ENCODE measurements around the gene HEATR5A. TPM values are rescaled to one million over a fixed set of nuclear protein-coding genes. Genes with fewer than 3 reads are reported as not detected.

Gene HEATR5A
- total and polyA plus RNA-seq, 2 of the 13 experiments (the other 11 are each of a cell fraction or from before 2014, with no cell fraction given) = 36.4 to 105 TPM

DNA sequence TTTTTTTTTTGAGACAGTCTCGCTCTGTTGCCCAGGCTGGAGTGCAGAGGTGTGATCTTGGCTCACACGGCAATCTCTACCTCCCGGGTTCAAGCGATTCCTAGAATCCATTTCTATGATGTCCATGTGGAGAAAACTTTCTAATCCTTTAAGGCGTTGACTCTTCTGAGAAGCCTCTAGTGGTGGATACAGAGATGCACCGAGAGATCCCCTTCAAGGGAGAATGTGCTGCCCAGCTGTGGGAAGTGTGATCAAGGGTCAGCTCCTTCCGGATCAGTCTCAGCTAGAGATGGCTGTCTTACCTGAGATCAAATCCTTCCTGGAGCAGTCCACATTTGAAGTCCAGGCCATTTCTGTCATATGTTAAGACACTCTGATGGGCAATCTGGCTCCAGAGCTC, 120.1 kb downstream of the HEATR5A start (continued):
- TF ChIP-seq, protein P1, sequence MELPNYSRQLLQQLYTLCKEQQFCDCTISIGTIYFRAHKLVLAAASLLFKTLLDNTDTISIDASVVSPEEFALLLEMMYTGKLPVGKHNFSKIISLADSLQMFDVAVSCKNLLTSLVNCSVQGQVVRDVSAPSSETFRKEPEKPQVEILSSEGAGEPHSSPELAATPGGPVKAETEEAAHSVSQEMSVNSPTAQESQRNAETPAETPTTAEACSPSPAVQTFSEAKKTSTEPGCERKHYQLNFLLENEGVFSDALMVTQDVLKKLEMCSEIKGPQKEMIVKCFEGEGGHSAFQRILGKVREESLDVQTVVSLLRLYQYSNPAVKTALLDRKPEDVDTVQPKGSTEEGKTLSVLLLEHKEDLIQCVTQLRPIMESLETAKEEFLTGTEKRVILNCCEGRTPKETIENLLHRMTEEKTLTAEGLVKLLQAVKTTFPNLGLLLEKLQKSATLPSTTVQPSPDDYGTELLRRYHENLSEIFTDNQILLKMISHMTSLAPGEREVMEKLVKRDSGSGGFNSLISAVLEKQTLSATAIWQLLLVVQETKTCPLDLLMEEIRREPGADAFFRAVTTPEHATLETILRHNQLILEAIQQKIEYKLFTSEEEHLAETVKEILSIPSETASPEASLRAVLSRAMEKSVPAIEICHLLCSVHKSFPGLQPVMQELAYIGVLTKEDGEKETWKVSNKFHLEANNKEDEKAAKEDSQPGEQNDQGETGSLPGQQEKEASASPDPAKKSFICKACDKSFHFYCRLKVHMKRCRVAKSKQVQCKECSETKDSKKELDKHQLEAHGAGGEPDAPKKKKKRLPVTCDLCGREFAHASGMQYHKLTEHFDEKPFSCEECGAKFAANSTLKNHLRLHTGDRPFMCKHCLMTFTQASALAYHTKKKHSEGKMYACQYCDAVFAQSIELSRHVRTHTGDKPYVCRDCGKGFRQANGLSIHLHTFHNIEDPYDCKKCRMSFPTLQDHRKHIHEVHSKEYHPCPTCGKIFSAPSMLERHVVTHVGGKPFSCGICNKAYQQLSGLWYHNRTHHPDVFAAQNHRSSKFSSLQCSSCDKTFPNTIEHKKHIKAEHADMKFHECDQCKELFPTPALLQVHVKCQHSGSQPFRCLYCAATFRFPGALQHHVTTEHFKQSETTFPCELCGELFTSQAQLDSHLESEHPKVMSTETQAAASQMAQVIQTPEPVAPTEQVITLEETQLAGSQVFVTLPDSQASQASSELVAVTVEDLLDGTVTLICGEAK (IDR thresholded peaks at IDR 0.05) = no peak
- TF ChIP-seq, protein P1 (CRISPR knock-in tag; IDR thresholded peaks at IDR 0.05) = no peak
- no peak for TF ChIP-seq SP140L (CRISPR knock-in tag; IDR thresholded peaks at IDR 0.05; ENCODE audit: borderline replicate concordance)
- TF ChIP-seq ZNF879 (CRISPR knock-in tag; IDR thresholded peaks at IDR 0.05) = no peak
- TF ChIP-seq ZNF781 (CRISPR knock-in tag; IDR thresholded peaks at IDR 0.05; ENCODE audit: borderline replicate concordance, not compliant biosample characterization) = peak; percentile 46
- no peak for TF ChIP-seq SP4 (CRISPR knock-in tag; IDR thresholded peaks at IDR 0.05)
- no peak for TF ChIP-seq PRMT3 (CRISPR knock-in tag; IDR thresholded peaks at IDR 0.05; ENCODE audit: borderline replicate concordance, low read depth)
- TF ChIP-seq, protein P2, sequence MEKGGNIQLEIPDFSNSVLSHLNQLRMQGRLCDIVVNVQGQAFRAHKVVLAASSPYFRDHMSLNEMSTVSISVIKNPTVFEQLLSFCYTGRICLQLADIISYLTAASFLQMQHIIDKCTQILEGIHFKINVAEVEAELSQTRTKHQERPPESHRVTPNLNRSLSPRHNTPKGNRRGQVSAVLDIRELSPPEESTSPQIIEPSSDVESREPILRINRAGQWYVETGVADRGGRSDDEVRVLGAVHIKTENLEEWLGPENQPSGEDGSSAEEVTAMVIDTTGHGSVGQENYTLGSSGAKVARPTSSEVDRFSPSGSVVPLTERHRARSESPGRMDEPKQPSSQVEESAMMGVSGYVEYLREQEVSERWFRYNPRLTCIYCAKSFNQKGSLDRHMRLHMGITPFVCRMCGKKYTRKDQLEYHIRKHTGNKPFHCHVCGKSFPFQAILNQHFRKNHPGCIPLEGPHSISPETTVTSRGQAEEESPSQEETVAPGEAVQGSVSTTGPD (CRISPR knock-in tag; IDR thresholded peaks at IDR 0.05) = no peak
- peak; percentile 10; the same call in 1 of the 2 replicates for TF ChIP-seq STAG1 (CRISPR knock-in tag; IDR thresholded peaks at IDR 0.05)
- no peak for TF ChIP-seq ZNF720 (CRISPR knock-in tag; IDR thresholded peaks at IDR 0.05)
- TF ChIP-seq ZNF609 (CRISPR knock-in tag; IDR thresholded peaks at IDR 0.05; ENCODE audit: borderline replicate concordance) = 0 out of 2 replicates have a peak, but pooled peaks have one; percentile 3
- no peak for TF ChIP-seq ZNF292 (CRISPR knock-in tag; IDR thresholded peaks at IDR 0.05; ENCODE audit: borderline replicate concordance, low read depth)
- TF ChIP-seq KAT2B (IDR thresholded peaks at IDR 0.05; ENCODE audit: borderline replicate concordance, low read depth, low read length) = no peak
- no peak for TF ChIP-seq THYN1 (CRISPR knock-in tag; IDR thresholded peaks at IDR 0.05; ENCODE audit: borderline replicate concordance, low read depth)
- no peak for TF ChIP-seq KLF11 (CRISPR knock-in tag; IDR thresholded peaks at IDR 0.05)
- TF ChIP-seq MEF2D (CRISPR knock-in tag; IDR thresholded peaks at IDR 0.05) = no peak
